ENCODE data around the gene INF2.

The INF2 gene

DNA sequence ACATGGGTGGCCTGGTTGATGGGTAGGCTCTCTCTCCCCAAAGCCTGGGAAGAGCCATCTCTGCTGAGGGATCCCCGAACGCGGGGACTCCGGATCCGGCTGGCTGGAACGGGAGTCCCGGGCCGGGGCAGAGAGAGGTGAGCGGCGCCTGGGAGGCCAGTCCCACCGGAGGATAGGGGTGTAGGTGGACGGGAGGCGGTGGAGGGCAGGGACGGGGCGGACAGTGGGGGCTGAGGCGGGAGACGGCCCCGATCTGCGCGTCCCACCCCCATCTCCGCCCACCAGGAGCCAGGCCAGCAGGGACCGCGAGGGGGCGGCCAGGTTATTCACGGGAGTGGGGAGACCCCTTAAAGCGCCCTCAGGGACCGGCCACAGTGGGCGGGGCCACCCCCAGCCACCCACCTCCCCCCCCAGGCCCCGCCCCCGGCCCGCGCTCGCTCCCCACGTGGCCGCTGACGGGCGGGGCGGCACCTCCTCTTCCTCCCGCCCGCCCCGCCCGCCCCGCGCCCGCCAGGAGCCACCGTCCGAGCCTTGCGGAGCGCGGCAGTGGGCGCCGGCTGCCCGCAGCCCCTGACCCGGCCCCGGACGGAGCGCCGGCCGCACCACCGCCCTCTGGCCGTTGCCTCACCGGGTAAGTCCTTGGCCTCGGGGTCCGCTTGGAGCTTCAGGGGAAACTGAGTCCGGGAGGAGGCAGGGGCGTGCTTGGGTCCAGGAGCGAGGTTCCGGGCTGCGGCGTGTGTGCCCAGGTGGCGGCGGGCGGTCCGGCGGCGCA, at the start of gene INF2:
Gene INF2, plus strand, starts transcription at position 510 of the 772 bp plus-strand sequence. CDS start 11,748 bp downstream, outside the sequence.
- Mint-ChIP-seq H3K4me1 (peaks cover 24% of the 10 kb centered on the region), H3K4me3 (peak within 1 kb of the TSS; percentile 78 to 81 (median 81)), H3K27ac (peak within 1 kb of the TSS; percentile 70 to 88 (median 82)), H3K27me3 (ENCODE audit: low read depth) (no peaks in the 10 kb centered on the region), H3K36me3 (ENCODE audit: low read depth) (no peaks in the 10 kb centered on the region), H3K9me3 (no peaks in the 10 kb centered on the region)
- TF ChIP-seq, protein P1, sequence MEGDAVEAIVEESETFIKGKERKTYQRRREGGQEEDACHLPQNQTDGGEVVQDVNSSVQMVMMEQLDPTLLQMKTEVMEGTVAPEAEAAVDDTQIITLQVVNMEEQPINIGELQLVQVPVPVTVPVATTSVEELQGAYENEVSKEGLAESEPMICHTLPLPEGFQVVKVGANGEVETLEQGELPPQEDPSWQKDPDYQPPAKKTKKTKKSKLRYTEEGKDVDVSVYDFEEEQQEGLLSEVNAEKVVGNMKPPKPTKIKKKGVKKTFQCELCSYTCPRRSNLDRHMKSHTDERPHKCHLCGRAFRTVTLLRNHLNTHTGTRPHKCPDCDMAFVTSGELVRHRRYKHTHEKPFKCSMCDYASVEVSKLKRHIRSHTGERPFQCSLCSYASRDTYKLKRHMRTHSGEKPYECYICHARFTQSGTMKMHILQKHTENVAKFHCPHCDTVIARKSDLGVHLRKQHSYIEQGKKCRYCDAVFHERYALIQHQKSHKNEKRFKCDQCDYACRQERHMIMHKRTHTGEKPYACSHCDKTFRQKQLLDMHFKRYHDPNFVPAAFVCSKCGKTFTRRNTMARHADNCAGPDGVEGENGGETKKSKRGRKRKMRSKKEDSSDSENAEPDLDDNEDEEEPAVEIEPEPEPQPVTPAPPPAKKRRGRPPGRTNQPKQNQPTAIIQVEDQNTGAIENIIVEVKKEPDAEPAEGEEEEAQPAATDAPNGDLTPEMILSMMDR (IDR thresholded peaks at IDR 0.05; ENCODE audit: unreplicated experiment in 3 of 3) = peak in 1 of 3 experiments; percentile 22

DNA sequence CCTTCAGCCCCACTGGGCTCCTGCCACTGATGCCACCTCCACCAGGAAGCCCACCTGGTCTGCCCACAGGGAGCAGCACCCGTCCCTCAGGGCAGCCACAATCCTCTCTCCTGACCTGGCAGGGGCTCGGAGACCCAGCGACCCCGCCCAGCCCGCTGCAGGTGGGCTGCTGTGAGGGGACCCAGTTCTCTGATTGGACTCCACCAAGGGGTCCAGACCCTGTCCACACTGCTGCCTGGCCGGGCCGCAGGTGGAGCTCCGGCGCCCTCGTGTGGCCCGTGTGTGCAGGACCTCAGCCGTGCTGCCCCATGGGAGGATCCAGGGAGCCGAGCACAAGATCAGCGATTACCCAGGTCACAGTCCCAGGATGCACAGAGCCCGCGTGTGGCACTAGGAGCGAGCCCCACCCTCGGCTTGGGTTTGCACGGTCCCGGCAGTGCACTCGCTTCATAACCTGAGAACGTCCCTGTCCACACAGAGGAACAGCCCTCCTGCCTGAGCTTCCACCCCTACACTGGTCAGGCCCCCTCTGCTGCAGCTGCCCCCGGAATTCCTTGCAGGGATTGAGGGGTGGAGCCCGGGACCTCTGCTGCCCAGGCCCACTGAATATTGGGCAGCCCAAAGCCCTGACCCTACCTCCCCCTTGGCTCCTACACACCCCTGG, 49.4 kb upstream of the INF2 start:
- no peaks in the 10 kb centered on the region for H3K36me3 Mint-ChIP-seq (ENCODE audit: low read depth)
- TF ChIP-seq, protein P1 (IDR thresholded peaks at IDR 0.05; ENCODE audit: unreplicated experiment in 3 of 3) = peak; percentile 95 to 99 (median 99)
- peaks cover 5% of the 10 kb centered on the region for H3K9me3 Mint-ChIP-seq
- H3K27me3 Mint-ChIP-seq (ENCODE audit: low read depth) = peaks cover 30% of the 10 kb centered on the region
- H3K27ac Mint-ChIP-seq = no peak overlapping the region
- H3K4me1 Mint-ChIP-seq = no peaks in the 10 kb centered on the region
- no peak overlapping the region for H3K4me3 Mint-ChIP-seq

DNA sequence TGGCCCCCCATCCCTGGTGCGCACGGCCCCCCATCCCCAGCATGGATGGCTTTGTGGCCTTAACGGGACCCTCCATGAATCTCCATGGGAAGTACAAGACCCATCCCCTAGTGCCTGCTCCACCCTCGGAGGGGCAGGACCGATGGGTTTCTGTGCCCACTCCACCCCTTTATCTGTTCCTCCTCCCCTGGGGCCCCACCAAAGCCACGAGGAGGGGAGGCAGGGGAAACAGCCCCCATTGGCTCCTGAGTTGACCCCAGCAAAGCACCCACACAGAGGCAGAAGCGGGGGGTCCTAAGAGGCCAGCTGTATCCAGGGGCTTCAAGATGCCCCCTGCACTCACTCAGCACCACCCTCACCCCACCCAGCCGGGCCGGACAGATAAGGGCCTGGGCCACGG, 48.7 kb upstream of the INF2 start:
- Mint-ChIP-seq H3K36me3 (ENCODE audit: low read depth) (no peaks in the 10 kb centered on the region), H3K4me3 (no peak overlapping the region), H3K27me3 (ENCODE audit: low read depth) (peaks cover 30% of the 10 kb centered on the region), H3K4me1 (no peaks in the 10 kb centered on the region), H3K27ac (no peak overlapping the region), H3K9me3 (peaks cover 8% of the 10 kb centered on the region)
- TF ChIP-seq, protein P1 (IDR thresholded peaks at IDR 0.05; ENCODE audit: unreplicated experiment in 3 of 3) = no peak

DNA sequence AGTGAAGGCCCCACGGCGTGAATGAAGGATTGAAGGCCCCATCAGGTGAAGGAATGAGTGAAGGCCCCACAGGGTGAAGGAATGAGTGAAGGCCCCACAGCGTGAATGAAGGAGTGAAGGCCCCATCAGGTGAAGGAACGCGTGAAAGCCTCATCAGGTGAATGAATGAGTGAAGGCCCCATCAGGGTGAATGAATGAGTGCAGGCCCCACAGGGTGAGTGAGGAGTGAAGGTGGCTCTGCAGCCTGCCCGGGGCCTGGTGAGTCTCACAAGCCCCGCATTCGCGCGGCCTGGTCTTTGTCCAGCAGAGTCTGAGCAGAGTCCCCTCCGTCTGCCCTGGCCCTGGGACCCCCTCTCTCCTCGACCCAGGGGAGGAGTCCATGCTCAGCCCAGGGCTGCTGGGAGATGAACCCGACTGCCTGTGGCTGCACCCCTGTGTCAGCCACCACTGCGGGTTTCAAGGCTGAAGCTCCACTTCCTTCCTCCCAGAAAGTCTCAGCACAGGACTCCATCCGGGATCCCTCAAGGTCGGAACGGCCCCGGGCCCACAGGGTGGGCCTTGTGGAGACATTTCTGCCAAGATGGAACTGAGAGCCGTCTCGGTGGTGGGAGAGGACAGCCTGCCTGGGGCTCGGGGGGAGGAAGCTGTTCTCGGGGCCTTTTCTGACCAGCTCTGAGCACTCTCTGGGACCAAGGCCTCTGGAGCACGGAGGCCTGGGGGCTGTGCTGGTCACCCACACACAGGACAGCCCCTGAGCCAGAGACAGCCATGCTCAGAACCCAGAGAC, 47.5 kb upstream of the INF2 start:
- TF ChIP-seq, protein P1 (IDR thresholded peaks at IDR 0.05; ENCODE audit: unreplicated experiment in 3 of 3) = no peak
- Mint-ChIP-seq H3K4me3 (no peak overlapping the region), H3K4me1 (no peaks in the 10 kb centered on the region), H3K27ac (no peak overlapping the region), H3K27me3 (ENCODE audit: low read depth) (peaks cover 30% of the 10 kb centered on the region), H3K9me3 (peaks cover 8% of the 10 kb centered on the region), H3K36me3 (ENCODE audit: low read depth) (no peaks in the 10 kb centered on the region)

DNA sequence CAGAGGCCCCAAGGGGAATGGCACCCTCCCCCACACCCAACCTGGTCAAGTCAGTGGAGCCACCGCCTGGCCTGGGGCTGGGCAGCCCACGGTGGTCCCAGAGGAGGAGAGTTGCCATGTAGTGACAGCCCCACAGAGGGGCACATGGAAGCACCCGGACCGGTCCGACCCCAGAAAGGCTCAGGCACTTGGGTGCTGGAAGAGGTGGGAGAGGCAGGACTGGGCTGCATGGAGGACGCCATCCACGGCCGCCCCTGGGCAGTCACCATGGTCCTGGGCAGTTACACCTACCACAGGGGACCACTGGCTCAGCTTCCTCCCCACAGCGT, 46.9 kb upstream of the INF2 start:
- no peaks in the 10 kb centered on the region for H3K4me1 Mint-ChIP-seq
- H3K9me3 Mint-ChIP-seq = peaks cover 8% of the 10 kb centered on the region
- peaks cover 27% of the 10 kb centered on the region for H3K27me3 Mint-ChIP-seq (ENCODE audit: low read depth)
- H3K36me3 Mint-ChIP-seq (ENCODE audit: low read depth) = no peaks in the 10 kb centered on the region
- TF ChIP-seq, protein P1 (IDR thresholded peaks at IDR 0.05; ENCODE audit: unreplicated experiment in 3 of 3) = no peak
- no peak overlapping the region for H3K4me3 Mint-ChIP-seq
- H3K27ac Mint-ChIP-seq = no peak overlapping the region
